HCT116 (cell line): ENCODE measurements around the gene P2RX3.

Experiments
- EZH2 ChIP-seq: fragments of 200-600 bp; sonication (generic); IDR thresholded peaks from 2 replicates; pipeline ENCODE4 v1.6.1; 2017; ENCODE audit warnings: antibody characterized with exemption, mixed run types
- POLR2A ChIP-seq: IDR thresholded peaks from 2 replicates; pipeline ENCODE4 v1.7.0; 2011; ENCODE audit warnings: borderline replicate concordance; ENCODE audit not compliant: insufficient read depth, insufficient read length; ENCODE audit errors: extremely low read depth
- POLR2AphosphoS5 ChIP-seq: IDR thresholded peaks from 2 replicates; pipeline ENCODE4 v1.6.1; 2011; ENCODE audit warnings: mild to moderate bottlenecking, low read depth, low read length, moderate library complexity
- SRF ChIP-seq: IDR thresholded peaks from 2 replicates; pipeline ENCODE4 v1.6.1; 2012; ENCODE audit warnings: low read depth
- ZNF274 ChIP-seq: fragments of 200-500 bp; sonication (Bioruptor generic); IDR thresholded peaks from 2 replicates; pipeline ENCODE4 v1.6.1; 2014; ENCODE audit warnings: mild to moderate bottlenecking, low read depth, low read length, inconsistent platforms
- TF ChIP-seq, protein P1 (sequence below), 3 experiments: fragments of 200-600 bp in 1 of 3; sonication (generic) in 1 of 3; IDR thresholded peaks in 2 of 3; conservative IDR thresholded peaks in 1 of 3; 2 replicates each; pipeline ENCODE4 v1.5.1; 2012 to 2017; ENCODE audit warnings: low read depth in 2 of 3, low read length in 2 of 3, antibody characterized with exemption in 1 of 3, borderline replicate concordance in 1 of 3, control low read depth in 1 of 3, mild to moderate bottlenecking in 1 of 3, mixed read lengths in 1 of 3, mixed run types in 1 of 3, moderate library complexity in 1 of 3; ENCODE audit not compliant: insufficient read depth in 1 of 3
- TF ChIP-seq, protein P2 (sequence below): IDR thresholded peaks from 2 replicates; pipeline ENCODE4 v1.6.1; 2012; ENCODE audit warnings: low read depth

DNA sequence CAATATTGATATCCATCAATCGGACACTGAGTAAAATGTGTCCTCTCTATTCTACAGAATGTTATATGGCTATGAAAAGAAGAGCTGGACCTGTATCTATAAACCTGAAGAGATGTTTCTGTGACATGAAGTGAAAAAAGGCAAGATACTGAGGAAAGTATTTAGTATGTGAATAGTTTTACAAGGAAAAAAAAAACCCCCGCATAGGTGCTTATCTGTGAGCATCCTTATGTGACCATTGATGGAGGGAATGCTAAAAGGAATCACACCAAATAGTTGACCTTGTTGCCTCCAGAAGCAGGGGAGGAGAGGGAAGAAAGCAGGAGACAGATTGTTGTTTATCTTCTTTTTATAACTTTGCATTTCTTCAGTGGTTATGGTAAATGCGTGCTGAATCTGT lies 53.0 kb downstream of the P2RX3 start:
- TF ChIP-seq, protein P1, sequence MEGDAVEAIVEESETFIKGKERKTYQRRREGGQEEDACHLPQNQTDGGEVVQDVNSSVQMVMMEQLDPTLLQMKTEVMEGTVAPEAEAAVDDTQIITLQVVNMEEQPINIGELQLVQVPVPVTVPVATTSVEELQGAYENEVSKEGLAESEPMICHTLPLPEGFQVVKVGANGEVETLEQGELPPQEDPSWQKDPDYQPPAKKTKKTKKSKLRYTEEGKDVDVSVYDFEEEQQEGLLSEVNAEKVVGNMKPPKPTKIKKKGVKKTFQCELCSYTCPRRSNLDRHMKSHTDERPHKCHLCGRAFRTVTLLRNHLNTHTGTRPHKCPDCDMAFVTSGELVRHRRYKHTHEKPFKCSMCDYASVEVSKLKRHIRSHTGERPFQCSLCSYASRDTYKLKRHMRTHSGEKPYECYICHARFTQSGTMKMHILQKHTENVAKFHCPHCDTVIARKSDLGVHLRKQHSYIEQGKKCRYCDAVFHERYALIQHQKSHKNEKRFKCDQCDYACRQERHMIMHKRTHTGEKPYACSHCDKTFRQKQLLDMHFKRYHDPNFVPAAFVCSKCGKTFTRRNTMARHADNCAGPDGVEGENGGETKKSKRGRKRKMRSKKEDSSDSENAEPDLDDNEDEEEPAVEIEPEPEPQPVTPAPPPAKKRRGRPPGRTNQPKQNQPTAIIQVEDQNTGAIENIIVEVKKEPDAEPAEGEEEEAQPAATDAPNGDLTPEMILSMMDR (IDR thresholded peaks at IDR 0.05 in 2 of 3, conservative IDR thresholded peaks at IDR 0.05 in 1 of 3; ENCODE audit: borderline replicate concordance in 1 of 3, insufficient read depth in 1 of 3, low read depth in 2 of 3, low read length in 2 of 3): no peak
- TF ChIP-seq EZH2 (no peak), POLR2A (no peak), SRF (no peak), ZNF274 (no peak), POLR2AphosphoS5 (no peak)
- TF ChIP-seq, protein P2, sequence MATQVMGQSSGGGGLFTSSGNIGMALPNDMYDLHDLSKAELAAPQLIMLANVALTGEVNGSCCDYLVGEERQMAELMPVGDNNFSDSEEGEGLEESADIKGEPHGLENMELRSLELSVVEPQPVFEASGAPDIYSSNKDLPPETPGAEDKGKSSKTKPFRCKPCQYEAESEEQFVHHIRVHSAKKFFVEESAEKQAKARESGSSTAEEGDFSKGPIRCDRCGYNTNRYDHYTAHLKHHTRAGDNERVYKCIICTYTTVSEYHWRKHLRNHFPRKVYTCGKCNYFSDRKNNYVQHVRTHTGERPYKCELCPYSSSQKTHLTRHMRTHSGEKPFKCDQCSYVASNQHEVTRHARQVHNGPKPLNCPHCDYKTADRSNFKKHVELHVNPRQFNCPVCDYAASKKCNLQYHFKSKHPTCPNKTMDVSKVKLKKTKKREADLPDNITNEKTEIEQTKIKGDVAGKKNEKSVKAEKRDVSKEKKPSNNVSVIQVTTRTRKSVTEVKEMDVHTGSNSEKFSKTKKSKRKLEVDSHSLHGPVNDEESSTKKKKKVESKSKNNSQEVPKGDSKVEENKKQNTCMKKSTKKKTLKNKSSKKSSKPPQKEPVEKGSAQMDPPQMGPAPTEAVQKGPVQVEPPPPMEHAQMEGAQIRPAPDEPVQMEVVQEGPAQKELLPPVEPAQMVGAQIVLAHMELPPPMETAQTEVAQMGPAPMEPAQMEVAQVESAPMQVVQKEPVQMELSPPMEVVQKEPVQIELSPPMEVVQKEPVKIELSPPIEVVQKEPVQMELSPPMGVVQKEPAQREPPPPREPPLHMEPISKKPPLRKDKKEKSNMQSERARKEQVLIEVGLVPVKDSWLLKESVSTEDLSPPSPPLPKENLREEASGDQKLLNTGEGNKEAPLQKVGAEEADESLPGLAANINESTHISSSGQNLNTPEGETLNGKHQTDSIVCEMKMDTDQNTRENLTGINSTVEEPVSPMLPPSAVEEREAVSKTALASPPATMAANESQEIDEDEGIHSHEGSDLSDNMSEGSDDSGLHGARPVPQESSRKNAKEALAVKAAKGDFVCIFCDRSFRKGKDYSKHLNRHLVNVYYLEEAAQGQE: no peak
